Activated CD4-positive, alpha-beta T cell treated with anti-CD3 and anti-CD28 coated beads, Interleukin-2, amount 50 U/mL, for 24 hours (primary cell): ENCODE results near the gene CFAP221.

Source experiments
- DNase-seq, 2 donors: peaks; one replicate each; pipeline ENCODE4 v3.0.0-alpha.2; 2020; ENCODE audit warnings: low read depth in 1 of 2, low spot score in 1 of 2

The CFAP221 gene

DNA sequence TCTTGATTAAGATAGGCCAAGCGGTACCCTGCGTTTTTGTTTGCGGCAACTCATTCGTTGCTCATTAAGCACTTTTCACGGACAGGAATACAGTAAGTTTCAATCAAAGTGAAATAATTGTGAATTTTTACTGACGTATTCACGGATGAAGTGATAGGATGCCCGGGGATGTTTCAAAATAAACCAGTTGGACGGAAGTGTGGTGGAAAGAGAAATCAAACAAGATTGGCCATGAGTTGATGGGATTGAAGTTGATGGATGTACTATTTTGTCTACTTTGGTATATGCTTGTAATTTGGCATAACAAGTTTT is 135.2 kb downstream of the CFAP221 start:
- no peak for DNase-seq

DNA sequence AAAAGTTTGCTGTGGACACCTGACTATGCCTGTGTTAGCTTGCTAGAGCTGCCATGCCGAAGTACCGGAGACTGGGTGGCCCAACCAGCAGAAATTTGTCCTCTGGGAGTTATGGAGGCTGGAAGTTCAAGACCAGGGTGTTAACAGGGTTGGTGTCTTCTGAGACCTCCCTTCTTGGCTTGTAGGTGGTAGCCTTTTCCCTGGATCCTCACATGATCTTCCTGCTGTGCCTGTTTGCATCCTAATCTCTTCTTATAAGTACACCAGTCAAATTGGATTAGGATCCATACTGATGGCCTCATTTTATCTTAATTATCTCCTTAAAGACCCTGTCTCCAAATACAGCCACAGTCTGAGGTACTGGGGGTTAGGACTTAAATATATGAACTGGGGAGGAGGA is 135.6 kb downstream of the CFAP221 start:
- DNase-seq, result no peak

DNA sequence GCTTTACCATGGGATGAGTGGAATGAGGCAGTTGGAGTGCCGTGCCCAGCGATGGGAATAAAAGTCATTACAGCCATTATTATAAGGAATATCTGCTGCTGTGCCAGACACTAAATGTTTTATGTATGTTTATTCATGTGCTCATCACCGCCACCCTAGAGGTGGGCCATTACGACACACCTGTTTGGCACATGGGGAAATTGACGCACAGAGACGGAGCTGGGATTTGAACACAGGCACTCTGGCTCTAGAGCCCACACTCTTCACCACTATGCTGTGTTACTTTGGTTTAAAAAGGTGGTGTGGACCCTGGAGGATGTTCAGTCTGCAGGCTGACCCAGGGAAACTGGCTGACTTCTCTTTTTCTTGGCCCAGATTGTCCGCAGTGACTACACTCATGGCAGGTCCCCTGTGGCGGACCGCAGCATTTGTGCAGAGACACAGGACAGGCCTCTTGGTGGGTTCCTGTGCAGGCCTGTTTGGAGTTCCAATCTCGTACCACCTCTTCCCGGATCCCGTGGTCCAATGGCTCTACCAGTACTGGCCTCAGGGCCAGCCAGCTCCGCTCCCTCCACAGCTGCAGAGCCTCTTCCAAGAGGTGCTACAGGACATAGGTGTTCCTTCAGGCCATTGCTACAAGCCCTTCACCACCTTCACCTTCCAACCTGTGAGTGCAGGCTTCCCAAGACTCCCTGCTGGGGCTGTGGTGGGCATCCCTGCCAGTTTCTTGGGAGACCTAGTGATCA is 136.4 kb downstream of the CFAP221 start:
- DNase-seq, result no peak

- no peak for DNase-seq
Observed at GRCh38 chr2:119681203-119681867, 137.1 kb downstream of the CFAP221 start.

DNA sequence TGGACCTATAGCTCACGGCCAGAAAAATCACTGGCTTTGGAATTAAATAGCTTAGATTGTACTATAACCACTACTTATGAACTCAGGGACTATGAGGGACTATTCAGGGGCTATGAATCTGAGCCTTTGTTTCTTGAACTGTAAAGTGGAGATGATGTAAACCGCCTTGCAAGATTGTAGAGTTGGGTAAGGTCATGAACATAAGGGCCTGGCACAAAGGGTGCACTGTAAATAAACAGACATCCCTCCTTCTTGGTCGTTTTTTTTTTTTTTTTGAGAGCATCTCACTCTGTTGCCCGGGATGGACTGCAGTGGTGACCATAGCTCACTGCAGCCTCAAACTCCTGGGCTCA is 137.6 kb downstream of the CFAP221 start:
- DNase-seq, result no peak

DNA sequence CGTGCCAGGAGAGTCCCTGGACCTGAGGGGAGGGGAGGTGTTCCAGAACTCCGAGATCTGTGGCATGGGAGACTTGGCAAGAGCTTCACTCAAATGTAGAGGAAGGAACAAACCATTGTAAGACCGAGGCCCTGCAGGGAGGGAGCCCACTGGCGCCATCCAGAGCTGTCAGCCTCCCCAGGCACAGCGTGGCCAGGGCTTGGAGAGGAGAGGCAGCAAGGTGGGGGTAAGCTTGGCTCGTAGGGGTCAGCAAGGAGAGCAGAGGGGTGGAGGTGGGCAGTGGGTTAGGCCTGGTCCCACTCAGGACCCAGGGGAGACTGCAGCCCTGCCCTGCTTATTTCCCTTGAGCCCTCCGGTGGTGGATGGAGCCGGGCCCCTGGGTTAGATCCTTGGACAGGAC is 138.3 kb downstream of the CFAP221 start:
- DNase-seq, result no peak

DNA sequence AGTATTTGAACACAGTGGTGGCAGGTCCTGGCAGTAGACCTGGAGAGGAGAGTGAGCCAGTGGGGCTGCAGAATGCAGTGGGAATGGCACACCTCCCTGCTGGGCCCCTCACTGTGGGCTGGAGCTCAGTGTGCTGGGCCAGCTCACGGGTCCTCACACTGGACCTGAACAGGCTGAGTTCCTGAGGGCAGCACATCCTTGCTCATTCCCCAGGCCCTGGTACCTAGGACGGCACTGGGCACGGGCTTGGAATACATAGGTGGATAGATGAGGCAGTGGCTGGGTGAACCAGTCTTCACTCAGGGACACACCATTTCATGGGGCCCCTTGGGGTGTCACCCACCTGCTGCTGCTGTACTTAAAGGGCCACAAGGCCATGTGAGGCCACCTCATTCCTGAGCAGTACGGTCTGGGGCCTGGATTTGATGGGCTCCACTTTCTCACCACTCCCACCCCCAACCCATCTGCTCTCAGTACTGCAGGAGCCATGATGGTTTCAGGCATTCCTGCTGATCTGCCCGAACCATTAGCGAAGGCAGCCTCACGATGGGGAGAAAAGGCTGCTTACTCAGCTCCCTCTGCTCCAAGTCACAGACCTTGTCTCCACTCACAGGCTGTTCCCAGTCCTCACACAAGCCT is 138.9 kb downstream of the CFAP221 start:
- DNase-seq, result no peak

DNA sequence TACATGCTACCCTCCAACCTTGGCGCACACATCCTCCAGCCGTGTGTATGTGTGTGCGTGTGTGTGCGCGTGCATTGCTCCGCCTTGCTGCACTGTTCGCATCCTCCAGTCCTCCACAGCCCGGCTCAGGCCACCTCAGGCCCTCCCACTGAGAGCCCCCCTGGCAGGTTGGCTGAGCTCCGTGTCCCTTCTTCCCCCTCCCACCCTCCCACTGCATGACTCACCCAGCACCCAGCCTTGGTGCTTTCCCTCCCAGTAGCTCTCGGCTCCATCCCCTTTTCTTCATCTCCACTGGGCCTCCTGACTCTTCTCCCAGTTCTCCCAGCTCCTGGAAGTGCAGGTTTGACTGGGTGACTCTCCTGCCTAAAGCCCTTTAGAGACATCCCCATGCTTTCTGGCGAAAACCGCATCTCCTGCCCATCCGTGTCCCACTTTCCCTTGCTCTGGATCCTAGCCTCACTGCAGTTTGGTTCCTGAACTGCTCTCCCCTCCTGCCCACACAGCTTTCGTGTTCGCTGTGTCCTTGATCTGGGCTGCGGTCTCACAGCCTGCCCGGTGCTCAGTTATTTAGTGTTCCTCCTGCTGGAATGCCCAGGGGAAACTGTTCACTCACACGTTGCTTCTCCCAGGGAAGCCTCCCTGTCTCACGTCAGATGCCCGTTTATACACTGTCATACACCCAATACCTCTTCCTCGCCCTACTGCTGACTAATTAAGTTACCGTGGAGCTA is 139.6 kb downstream of the CFAP221 start:
- no peak for DNase-seq

GRCh38 chr2:119684518-119684917 is 140.3 kb downstream of the CFAP221 start:
- no peak for DNase-seq

DNA sequence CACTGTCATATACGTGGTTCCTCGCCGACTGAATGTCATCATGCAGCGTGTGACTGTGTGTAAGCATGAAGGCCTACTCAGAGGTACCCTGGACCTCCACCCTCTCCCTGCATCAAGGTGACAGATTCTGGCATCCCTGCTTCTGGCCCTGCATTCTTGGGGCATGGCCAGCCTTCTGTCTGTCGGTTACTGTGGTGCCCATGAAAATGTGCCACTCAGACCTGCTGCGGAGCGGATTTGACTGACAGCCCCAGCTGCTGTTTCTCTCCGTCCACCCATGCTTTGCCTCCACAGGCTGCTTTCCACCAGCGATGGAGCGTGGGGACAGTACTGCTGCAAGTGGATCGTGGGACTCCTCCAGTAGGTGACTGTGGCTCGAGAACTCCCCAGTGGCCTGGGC is 144.4 kb downstream of the CFAP221 start:
- no peak for DNase-seq

- no peak for DNase-seq
Observed at GRCh38 chr2:119689218-119689617, 145.0 kb downstream of the CFAP221 start.

GRCh38 chr2:119691189-119691588 is 146.9 kb downstream of the CFAP221 start:
- no peak for DNase-seq

GRCh38 chr2:119691651-119692245 is 147.5 kb downstream of the CFAP221 start:
- DNase-seq, result no peak

DNA sequence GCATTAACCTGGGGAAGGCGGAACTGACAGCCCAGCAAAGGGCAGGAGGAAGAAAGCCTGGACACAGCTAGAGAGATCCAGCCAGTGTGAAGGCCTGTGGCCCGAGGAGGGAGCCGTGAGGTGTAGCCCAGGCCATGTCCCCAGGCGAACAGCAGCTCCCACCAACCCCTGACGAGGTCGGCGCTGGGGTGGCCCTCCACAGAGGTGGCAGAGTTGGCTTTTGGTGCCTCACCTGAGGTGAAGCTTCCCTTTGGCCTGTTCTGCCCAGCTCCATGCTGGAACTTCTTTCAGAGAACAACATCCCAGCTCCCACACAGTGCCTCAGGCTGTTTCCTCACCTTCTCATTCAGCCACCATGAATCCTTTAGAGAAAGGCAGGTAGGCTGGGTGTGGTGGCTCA is 148.1 kb downstream of the CFAP221 start:
- no peak for DNase-seq

DNA sequence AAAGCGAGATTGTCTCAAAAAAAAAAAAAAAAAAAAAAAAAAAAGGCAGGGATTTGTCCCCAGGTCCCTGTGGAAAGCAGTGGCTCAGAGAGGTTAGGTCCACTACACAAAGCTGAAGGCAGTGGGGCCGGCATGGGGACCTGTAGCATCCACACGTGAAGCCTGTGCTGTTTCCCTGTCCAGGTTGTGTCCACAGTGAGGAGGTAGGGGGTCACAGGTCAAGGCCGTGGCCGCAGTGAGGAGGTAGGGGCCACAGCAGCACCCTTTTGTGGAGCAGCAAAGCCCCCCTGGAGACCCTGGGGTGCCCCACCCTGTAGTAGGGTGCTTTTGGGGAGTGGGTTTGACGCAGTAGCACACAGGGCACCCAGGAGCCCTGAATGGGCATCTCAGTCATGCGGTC is 148.7 kb downstream of the CFAP221 start:
- no peak for DNase-seq

GRCh38 chr2:119693567-119693966 is 149.3 kb downstream of the CFAP221 start:
- no peak for DNase-seq

DNA sequence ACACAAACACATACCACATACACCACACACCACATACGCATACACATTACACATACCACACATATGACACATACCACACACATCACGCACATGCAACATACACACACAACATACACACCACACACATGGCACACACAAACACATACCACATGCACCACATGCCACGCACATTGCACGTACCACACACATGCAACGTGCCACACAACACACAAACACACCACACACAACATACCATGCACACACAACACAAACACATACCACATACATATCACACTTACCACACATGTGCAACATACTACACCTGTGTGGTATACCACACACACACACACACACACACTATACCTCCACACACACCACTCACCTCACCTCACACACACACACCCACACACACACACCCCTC is 149.7 kb downstream of the CFAP221 start:
- DNase-seq, result no peak

- no peak for DNase-seq
Observed at GRCh38 chr2:119694470-119694844, 150.2 kb downstream of the CFAP221 start.

DNA sequence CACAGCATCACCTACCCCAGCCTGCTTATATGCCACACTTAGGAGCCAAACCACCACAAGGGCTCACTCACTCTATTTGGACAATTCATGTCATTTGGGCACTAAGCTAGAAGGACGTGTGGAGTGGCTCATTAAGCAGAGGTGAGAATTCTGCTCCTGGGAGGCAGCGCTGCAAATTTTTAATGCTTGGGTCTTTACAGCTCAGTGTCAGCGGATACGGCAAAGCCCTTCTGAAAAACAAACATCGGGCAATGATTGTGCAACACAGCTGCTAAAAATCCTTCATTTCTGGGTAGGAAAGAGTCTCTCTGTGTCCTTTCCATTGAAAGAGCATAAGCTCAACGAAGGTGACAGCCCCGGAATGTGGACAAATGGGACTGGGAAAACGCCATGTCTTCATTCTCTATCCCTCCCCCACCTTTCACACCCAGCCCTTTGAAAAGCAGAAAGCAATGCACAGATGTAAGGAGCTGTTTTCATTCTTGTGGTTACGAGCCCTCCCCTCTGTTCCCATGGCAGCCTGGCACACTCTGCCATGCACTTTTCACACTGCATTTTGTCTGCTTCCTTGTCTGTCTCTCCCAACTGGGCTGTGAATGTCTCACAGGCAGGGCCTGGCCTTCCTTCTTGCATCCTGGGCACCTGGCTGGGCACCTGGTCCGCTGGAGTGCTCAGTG is 150.7 kb downstream of the CFAP221 start:
- DNase-seq, result no peak

DNA sequence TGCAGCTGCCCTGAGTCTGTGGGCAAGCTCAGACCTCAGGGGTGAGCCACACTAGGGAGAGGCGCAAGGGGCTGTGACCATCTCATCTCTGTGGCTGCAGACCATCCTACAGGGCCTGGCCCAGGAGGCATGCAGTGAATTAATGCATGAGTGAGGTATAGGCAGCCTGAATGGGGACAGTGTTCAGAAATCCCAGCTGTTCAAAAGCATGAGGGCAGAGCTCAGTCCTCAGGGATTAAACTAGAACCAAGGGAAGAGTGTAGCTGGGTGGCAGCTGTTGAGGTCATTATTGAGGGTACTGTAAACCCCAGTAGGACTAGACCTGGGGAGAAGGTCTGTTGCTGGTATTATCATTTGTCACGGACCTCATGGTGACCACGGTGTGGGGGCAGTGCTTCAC is 151.8 kb downstream of the CFAP221 start:
- DNase-seq, result no peak

GRCh38 chr2:119696494-119697030 is 152.3 kb downstream of the CFAP221 start:
- no peak for DNase-seq
